ENCODE results near the gene STYK1. TPM values are rescaled to one million over a fixed set of nuclear protein-coding genes. Genes with fewer than 3 reads are reported as not detected.
"Not testable (repeated sequence)": the region's sequence is repeated elsewhere in the genome, so short reads cannot be mapped to it uniquely, and the experiment has no call there.

STYK1 gene
- total and polyA plus RNA-seq, 8 donors, result 0.30 to 1.9 (median 0.69) TPM

DNA sequence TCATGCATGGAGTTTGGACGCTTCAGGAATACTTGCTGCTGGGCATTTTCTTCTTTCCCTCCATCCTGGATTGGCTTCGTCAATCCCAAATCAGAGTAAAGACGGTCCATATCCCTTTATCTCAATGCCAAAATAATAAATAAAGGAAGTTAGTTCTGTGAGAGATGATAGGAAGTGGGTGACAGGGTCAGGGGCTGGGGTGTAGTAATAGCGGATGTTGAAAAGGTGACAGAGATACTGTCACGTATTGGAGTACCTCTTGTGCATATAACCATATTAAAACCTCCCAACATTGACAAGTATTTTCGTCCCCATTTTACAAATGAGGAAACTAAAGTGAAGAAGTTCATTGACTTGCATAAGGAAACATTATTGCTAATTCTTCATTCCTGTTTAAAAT, 72.9 kb downstream of the STYK1 start:
- Histone ChIP-seq H3K9me3 (no peaks in the 10 kb centered on the region), H3K27me3 (no peaks in the 10 kb centered on the region), H3K4me1 (no peaks in the 10 kb centered on the region), H3K36me3 (peaks cover 0 to 6% of the 10 kb centered on the region in 2 donors), H3K27ac (no peak overlapping the region), H3K4me3 (no peak overlapping the region)
- no peak for DNase-seq
- no peak for ATAC-seq
- TF ChIP-seq, protein P1, sequence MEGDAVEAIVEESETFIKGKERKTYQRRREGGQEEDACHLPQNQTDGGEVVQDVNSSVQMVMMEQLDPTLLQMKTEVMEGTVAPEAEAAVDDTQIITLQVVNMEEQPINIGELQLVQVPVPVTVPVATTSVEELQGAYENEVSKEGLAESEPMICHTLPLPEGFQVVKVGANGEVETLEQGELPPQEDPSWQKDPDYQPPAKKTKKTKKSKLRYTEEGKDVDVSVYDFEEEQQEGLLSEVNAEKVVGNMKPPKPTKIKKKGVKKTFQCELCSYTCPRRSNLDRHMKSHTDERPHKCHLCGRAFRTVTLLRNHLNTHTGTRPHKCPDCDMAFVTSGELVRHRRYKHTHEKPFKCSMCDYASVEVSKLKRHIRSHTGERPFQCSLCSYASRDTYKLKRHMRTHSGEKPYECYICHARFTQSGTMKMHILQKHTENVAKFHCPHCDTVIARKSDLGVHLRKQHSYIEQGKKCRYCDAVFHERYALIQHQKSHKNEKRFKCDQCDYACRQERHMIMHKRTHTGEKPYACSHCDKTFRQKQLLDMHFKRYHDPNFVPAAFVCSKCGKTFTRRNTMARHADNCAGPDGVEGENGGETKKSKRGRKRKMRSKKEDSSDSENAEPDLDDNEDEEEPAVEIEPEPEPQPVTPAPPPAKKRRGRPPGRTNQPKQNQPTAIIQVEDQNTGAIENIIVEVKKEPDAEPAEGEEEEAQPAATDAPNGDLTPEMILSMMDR (IDR thresholded peaks at IDR 0.05), result no peak
- intact Hi-C loops (cut with DNase I), result no loop called here

DNA sequence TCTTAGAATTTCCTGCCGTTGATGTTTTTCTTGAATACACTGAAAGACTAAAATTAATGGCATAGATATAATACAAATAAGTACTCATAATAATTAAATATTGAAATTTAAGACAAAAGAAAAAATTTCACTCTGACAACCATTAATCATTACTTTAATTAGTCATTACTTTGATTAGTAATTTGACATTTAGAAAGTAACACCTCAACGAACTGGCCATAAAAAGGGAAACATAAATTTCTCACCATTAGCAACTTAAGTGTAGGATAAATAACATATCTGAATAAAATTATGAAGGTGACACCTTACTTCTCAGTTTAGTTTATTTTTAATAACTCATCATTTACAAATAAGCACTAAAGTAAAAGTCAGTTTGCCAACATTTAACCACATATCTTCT, 78.0 kb downstream of the STYK1 start:
- ATAC-seq, result no peak
- TF ChIP-seq, protein P1 (IDR thresholded peaks at IDR 0.05), result no peak
- no peak overlapping the region for H3K27ac ChIP-seq

DNA sequence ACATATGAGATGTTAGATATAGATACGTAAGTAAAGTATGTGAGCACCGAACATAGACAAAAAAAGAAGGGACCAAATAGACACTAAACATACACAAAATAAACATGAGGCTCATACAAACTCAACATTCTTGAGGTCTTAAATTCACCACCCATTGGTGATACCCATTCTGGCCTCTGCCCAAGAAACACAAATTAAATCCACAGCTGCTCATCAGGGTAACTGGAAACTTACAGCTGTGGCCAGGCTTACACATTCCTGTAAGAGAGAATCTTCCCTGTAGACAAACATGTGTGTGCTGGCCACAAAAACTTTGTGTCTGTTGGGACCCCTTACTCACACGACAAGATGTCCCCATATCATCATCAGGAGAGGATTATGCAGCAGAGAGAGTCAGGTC, 82.9 kb downstream of the STYK1 start:
- H3K36me3 ChIP-seq, result peaks cover 0 to 7% of the 10 kb centered on the region in 2 donors
- TF ChIP-seq, protein P1 (IDR thresholded peaks at IDR 0.05), result no peak
- H3K27ac ChIP-seq, result no peak overlapping the region
- ATAC-seq, result no peak
- DNase-seq, result no peak
- no peaks in the 10 kb centered on the region for H3K9me3 ChIP-seq
- no peaks in the 10 kb centered on the region for H3K4me1 ChIP-seq
- no peak overlapping the region for H3K4me3 ChIP-seq
- H3K27me3 ChIP-seq, result no peaks in the 10 kb centered on the region
- intact Hi-C loops (cut with DNase I), result no loop called here

More for the DNA sequence above, 78.0 kb downstream of the STYK1 start:
- H3K4me1 ChIP-seq, result no peaks in the 10 kb centered on the region
- H3K36me3 ChIP-seq, result peaks cover 0 to 4% of the 10 kb centered on the region in 2 donors
- no peak overlapping the region for H3K4me3 ChIP-seq
- no peak for DNase-seq
- intact Hi-C loops (cut with DNase I), result no loop called here
- H3K27me3 ChIP-seq, result no peaks in the 10 kb centered on the region
- no peaks in the 10 kb centered on the region for H3K9me3 ChIP-seq

DNA sequence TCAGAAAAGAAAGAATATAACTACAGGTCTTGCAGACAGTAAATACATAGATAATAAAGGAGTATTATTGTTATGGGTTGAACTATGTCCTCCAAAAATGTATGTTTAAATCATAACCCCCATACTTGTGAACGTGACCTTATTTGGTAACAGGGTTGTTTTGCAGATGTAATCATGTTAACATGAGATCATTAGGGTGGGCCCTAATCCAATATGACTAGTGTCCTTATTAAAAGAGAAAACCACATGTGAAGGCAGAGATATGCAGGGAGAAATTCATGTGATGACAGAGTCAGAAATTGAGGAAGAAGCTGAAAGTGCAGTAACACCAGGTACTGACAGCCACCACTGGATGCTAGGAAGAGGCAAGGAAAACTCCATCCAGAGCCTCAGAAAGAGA, 89.4 kb downstream of the STYK1 start:
- Histone ChIP-seq H3K27me3 (no peaks in the 10 kb centered on the region), H3K36me3 (peaks cover 0 to 7% of the 10 kb centered on the region in 2 donors), H3K9me3 (no peaks in the 10 kb centered on the region), H3K4me1 (no peaks in the 10 kb centered on the region), H3K4me3 (no peak overlapping the region), H3K27ac (no peak overlapping the region)
- ATAC-seq (no peak), DNase-seq (no peak)
- intact Hi-C loops (cut with DNase I), result no loop called here
- TF ChIP-seq, protein P1 (IDR thresholded peaks at IDR 0.05), result no peak

DNA sequence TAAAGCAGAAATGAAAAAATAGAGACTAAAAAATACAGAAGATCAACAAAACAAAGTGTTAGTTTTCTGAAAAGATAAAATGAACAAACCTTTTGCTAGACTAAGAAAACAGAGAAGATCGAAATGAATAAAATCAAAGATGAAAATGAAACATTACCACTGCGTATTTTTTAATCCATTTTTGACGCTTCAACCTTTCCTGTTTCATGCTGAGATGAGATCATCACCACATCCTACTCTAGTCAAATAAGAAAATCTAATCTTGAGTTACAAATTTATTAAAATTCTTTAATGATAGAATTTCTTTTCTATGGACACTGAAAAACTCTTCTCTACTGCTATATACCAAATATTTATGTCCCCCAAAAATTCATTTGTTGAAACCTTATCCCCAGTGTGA, 91.1 kb downstream of the STYK1 start:
- H3K4me3 ChIP-seq, result no peak overlapping the region
- TF ChIP-seq, protein P1 (IDR thresholded peaks at IDR 0.05), result no peak
- peaks cover 0 to 7% of the 10 kb centered on the region in 2 donors for H3K36me3 ChIP-seq
- H3K27ac ChIP-seq, result no peak overlapping the region
- ATAC-seq (no peak), DNase-seq (no peak)
- intact Hi-C loops (cut with DNase I), result no loop called here
- H3K27me3 ChIP-seq, result no peaks in the 10 kb centered on the region
- H3K4me1 ChIP-seq, result no peaks in the 10 kb centered on the region
- no peaks in the 10 kb centered on the region for H3K9me3 ChIP-seq

DNA sequence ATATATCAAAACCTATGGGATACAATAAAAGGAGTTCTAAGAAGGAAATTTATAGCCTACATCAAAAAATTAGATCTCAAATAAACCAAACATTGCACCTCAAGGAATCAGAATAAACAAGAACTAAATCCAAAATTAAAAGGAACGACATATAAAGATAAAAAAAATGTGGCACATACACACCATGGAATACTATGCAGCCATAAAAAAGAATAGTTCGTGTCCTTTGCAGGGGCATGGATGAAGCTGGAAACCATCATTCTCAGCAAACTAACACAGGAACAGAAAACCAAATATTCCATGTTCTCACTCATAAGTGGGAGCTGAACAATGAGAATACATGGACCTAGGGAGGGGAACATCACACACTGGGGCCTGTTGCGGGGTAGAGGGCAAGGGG, 91.7 kb downstream of the STYK1 start:
- intact Hi-C loops (cut with DNase I); DNase-seq; H3K27ac ChIP-seq; H3K36me3 ChIP-seq; H3K4me3 ChIP-seq; H3K4me1 ChIP-seq; H3K9me3 ChIP-seq; H3K27me3 ChIP-seq; ATAC-seq: not testable (repeated sequence)

All from left lung (tissue), 10 donors.